K562 (cell line): ENCODE measurements around the gene GUCY1A1. TPM values are rescaled to one million over a fixed set of nuclear protein-coding genes. Genes with fewer than 3 reads are reported as not detected.

Experiments
- HMGN3 ChIP-seq: IDR thresholded peaks from 2 replicates; pipeline ENCODE4 v1.6.1; 2011; ENCODE audit warnings: borderline replicate concordance, low read depth, mild to moderate bottlenecking, mixed read lengths, low read length; ENCODE audit not compliant: insufficient read length; ENCODE audit errors: extremely low read depth
- NRF1 ChIP-seq, 2 experiments: fragments of 450-650 bp; IDR thresholded peaks in 1 of 2; conservative IDR thresholded peaks in 1 of 2; 2 replicates each; pipeline ENCODE4 v1.6.1; 2014; ENCODE audit warnings: mild to moderate bottlenecking in 2 of 2
- POLR3A ChIP-seq: IDR thresholded peaks from 2 replicates; pipeline ENCODE4 v1.6.1; 2011; ENCODE audit warnings: borderline replicate concordance, mild to moderate bottlenecking, moderate library complexity; ENCODE audit not compliant: insufficient read length, insufficient read depth; ENCODE audit errors: extremely low read depth
- polyA plus RNA-seq, 8 experiments: library from polyadenylated mRNA; depleted of rRNA in 4 of 8; stranded (reverse) in 5 of 8; unstranded in 3 of 8; fragments of >200 nt; fragmentation: Nextera tagmentation in 2 of 8; fragmentation: Illumina TruSeq in 1 of 8; extraction: Ambion mirVana in 2 of 8; extraction: Trizol in 1 of 8; gene quantifications; 2 replicates each; pipeline versions ENCODE4 v1.2.1 to v1.2.3, GENCODE V29; 2011 to 2014; ENCODE audit warnings: inconsistent platforms in 1 of 8, missing spikeins in 1 of 8
- total RNA-seq, 7 experiments: library from RNA; depleted of rRNA in 6 of 7; stranded (reverse); fragments of >200 nt in 6 of 7; fragmentation: Illumina TruSeq in 2 of 7; extraction: Trizol in 2 of 7; gene quantifications; 2 replicates each; pipeline versions ENCODE4 v1.2.1 to v1.2.3, GENCODE V29; 2011 to 2021; ENCODE audit warnings: low replicate concordance in 1 of 7
- TF ChIP-seq, protein P1 (sequence below): fragments of 200-600 bp; sonication (generic); IDR thresholded peaks from one replicate; pipeline ENCODE4 v1.6.1; 2012; ENCODE audit warnings: mild to moderate bottlenecking, low read depth, low read length, inconsistent platforms
- TF ChIP-seq, protein P2 (sequence below): sonication (generic); formaldehyde crosslinking; IDR thresholded peaks from 2 replicates; pipeline ENCODE4 v1.8.0; 2022; ENCODE audit warnings: missing genetic modification reagents, mild to moderate bottlenecking, moderate library complexity, borderline replicate concordance

Gene GUCY1A1
- total and polyA plus RNA-seq, 9 of the 15 experiments (the other 6 are each of a cell fraction or from before 2014, with no cell fraction given) = not detected

DNA sequence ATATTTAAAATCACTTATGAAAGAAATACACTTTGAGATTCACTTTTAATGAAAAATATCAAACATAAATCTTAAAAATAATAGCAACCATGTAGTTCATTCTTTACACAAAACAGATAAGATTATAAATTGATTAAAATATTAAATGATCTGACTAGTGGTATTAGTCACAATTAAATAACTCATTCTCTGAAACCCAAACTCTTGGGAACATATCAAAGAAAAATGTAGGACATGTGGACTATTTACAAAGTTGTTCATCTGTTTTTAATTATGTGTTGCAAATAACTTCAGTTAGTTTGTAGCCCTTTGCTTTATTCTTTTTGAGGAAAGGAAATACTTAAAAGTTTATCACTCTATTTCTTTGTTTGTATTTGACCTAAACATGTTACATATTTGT lies 9.5 kb upstream of the GUCY1A1 start (continued):
- TF ChIP-seq, protein P1, sequence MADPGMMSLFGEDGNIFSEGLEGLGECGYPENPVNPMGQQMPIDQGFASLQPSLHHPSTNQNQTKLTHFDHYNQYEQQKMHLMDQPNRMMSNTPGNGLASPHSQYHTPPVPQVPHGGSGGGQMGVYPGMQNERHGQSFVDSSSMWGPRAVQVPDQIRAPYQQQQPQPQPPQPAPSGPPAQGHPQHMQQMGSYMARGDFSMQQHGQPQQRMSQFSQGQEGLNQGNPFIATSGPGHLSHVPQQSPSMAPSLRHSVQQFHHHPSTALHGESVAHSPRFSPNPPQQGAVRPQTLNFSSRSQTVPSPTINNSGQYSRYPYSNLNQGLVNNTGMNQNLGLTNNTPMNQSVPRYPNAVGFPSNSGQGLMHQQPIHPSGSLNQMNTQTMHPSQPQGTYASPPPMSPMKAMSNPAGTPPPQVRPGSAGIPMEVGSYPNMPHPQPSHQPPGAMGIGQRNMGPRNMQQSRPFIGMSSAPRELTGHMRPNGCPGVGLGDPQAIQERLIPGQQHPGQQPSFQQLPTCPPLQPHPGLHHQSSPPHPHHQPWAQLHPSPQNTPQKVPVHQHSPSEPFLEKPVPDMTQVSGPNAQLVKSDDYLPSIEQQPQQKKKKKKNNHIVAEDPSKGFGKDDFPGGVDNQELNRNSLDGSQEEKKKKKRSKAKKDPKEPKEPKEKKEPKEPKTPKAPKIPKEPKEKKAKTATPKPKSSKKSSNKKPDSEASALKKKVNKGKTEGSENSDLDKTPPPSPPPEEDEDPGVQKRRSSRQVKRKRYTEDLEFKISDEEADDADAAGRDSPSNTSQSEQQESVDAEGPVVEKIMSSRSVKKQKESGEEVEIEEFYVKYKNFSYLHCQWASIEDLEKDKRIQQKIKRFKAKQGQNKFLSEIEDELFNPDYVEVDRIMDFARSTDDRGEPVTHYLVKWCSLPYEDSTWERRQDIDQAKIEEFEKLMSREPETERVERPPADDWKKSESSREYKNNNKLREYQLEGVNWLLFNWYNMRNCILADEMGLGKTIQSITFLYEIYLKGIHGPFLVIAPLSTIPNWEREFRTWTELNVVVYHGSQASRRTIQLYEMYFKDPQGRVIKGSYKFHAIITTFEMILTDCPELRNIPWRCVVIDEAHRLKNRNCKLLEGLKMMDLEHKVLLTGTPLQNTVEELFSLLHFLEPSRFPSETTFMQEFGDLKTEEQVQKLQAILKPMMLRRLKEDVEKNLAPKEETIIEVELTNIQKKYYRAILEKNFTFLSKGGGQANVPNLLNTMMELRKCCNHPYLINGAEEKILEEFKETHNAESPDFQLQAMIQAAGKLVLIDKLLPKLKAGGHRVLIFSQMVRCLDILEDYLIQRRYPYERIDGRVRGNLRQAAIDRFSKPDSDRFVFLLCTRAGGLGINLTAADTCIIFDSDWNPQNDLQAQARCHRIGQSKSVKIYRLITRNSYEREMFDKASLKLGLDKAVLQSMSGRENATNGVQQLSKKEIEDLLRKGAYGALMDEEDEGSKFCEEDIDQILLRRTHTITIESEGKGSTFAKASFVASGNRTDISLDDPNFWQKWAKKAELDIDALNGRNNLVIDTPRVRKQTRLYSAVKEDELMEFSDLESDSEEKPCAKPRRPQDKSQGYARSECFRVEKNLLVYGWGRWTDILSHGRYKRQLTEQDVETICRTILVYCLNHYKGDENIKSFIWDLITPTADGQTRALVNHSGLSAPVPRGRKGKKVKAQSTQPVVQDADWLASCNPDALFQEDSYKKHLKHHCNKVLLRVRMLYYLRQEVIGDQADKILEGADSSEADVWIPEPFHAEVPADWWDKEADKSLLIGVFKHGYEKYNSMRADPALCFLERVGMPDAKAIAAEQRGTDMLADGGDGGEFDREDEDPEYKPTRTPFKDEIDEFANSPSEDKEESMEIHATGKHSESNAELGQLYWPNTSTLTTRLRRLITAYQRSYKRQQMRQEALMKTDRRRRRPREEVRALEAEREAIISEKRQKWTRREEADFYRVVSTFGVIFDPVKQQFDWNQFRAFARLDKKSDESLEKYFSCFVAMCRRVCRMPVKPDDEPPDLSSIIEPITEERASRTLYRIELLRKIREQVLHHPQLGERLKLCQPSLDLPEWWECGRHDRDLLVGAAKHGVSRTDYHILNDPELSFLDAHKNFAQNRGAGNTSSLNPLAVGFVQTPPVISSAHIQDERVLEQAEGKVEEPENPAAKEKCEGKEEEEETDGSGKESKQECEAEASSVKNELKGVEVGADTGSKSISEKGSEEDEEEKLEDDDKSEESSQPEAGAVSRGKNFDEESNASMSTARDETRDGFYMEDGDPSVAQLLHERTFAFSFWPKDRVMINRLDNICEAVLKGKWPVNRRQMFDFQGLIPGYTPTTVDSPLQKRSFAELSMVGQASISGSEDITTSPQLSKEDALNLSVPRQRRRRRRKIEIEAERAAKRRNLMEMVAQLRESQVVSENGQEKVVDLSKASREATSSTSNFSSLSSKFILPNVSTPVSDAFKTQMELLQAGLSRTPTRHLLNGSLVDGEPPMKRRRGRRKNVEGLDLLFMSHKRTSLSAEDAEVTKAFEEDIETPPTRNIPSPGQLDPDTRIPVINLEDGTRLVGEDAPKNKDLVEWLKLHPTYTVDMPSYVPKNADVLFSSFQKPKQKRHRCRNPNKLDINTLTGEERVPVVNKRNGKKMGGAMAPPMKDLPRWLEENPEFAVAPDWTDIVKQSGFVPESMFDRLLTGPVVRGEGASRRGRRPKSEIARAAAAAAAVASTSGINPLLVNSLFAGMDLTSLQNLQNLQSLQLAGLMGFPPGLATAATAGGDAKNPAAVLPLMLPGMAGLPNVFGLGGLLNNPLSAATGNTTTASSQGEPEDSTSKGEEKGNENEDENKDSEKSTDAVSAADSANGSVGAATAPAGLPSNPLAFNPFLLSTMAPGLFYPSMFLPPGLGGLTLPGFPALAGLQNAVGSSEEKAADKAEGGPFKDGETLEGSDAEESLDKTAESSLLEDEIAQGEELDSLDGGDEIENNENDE = no peak
- no peak for TF ChIP-seq NRF1 (conservative IDR thresholded peaks at IDR 0.05 in 1 of 2, IDR thresholded peaks at IDR 0.05 in 1 of 2)
- TF ChIP-seq, protein P2, sequence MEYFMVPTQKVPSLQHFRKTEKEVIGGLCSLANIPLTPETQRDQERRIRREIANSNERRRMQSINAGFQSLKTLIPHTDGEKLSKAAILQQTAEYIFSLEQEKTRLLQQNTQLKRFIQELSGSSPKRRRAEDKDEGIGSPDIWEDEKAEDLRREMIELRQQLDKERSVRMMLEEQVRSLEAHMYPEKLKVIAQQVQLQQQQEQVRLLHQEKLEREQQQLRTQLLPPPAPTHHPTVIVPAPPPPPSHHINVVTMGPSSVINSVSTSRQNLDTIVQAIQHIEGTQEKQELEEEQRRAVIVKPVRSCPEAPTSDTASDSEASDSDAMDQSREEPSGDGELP (CRISPR knock-in tag) = no peak
- no peak for TF ChIP-seq POLR3A
- no peak for TF ChIP-seq HMGN3
